Measurements from ENCODE around the gene GNAT1.

GNAT1 gene

GRCh38 chr3:50182533-50183099 is 8.8 kb upstream of the GNAT1 start:
- DNase-seq, result no peak

GRCh38 chr3:50183755-50184154 is 7.7 kb upstream of the GNAT1 start:
- DNase-seq, result no peak

- no peak for DNase-seq
Observed at GRCh38 chr3:50184242-50184978, 7.0 kb upstream of the GNAT1 start.

- DNase-seq, result no peak
Observed at GRCh38 chr3:50185230-50185629, 6.2 kb upstream of the GNAT1 start.

GRCh38 chr3:50186096-50186495 is 5.3 kb upstream of the GNAT1 start:
- no peak for DNase-seq

GRCh38 chr3:50187750-50188149 is 3.7 kb upstream of the GNAT1 start:
- DNase-seq, result no peak

GRCh38 chr3:50189274-50189673 is 2.1 kb upstream of the GNAT1 start:
- DNase-seq, result peak; percentile 26

GRCh38 chr3:50189989-50190388 is 1.4 kb upstream of the GNAT1 start:
- DNase-seq, result no peak

- DNase-seq, result no peak
Observed at GRCh38 chr3:50192124-50192523, 714 bp downstream of the GNAT1 start.

GRCh38 chr3:50192689-50193141 is 1.3 kb downstream of the GNAT1 start:
- no peak for DNase-seq

GRCh38 chr3:50193286-50193685 is 1.9 kb downstream of the GNAT1 start:
- DNase-seq, result no peak

- no peak for DNase-seq
Observed at GRCh38 chr3:50193746-50194127, 2.3 kb downstream of the GNAT1 start.

GRCh38 chr3:50194128-50194902 is 2.9 kb downstream of the GNAT1 start:
- no peak for DNase-seq

- DNase-seq, result no peak
Observed at GRCh38 chr3:50194903-50195500, 3.6 kb downstream of the GNAT1 start.

GRCh38 chr3:50195501-50196252 is 4.3 kb downstream of the GNAT1 start:
- no peak for DNase-seq

GRCh38 chr3:50196253-50196801 is 4.9 kb downstream of the GNAT1 start:
- DNase-seq, result no peak

- no peak for DNase-seq
Observed at GRCh38 chr3:50201573-50202315, 10.3 kb downstream of the GNAT1 start.

GRCh38 chr3:50202353-50203112 is 11.1 kb downstream of the GNAT1 start:
- no peak for DNase-seq

GRCh38 chr3:50203113-50203808 is 11.9 kb downstream of the GNAT1 start:
- no peak for DNase-seq

Measured in NCI-H446 treated with DMSO at 0.1 percent for 48 hours (cell line).